Adrenal gland (tissue), 12 donors: ENCODE data around the gene VEGFA. TPM values are rescaled to one million over a fixed set of nuclear protein-coding genes. Genes with fewer than 3 reads are reported as not detected.
"Not testable (repeated sequence)": the region's sequence is repeated elsewhere in the genome, so short reads cannot be mapped to it uniquely, and the experiment has no call there.

Source experiments
- DNase-seq, 7 donors: peaks; one replicate each; pipeline ENCODE4 v3.0.0-alpha.2; 2019 to 2020
- H3K27ac ChIP-seq, 5 donors: fragments of 200-600 bp; sonication (generic) in 4 of 5; 1 replicate in 3 of 5; 2 replicates in 2 of 5; pipeline versions ENCODE4 v1.5.1 to v1.8.0; 2016 to 2020; ENCODE audit warnings: mild to moderate bottlenecking in 1 of 5
- H3K27me3 ChIP-seq: fragments of 200-600 bp; 2 replicates; pipeline ENCODE4 v1.8.0; 2021
- H3K36me3 ChIP-seq, 2 donors: fragments of 200-600 bp; replicated peaks in 1 of 2; 1 replicate in 1 of 2; 2 replicates in 1 of 2; pipeline versions ENCODE4 v1.5.1 to v1.8.0; 2018 to 2022
- H3K4me1 ChIP-seq, 2 donors: fragments of 200-600 bp; replicated peaks in 1 of 2; 1 replicate in 1 of 2; 2 replicates in 1 of 2; pipeline versions ENCODE4 v1.5.1 to v1.8.0; 2018 to 2021
- H3K4me3 ChIP-seq, 4 donors: fragments of 200-600 bp; sonication (generic) in 3 of 4; one replicate each; pipeline ENCODE4 v1.5.1; 2016 to 2018
- H3K9me3 ChIP-seq, 3 donors: fragments of 200-600 bp; sonication (generic) in 1 of 3; replicated peaks in 1 of 3; 1 replicate in 2 of 3; 2 replicates in 1 of 3; pipeline versions ENCODE4 v1.5.1 to v1.8.0; 2016 to 2021
- POLR2A ChIP-seq, 2 donors: fragments of 450-650 bp; IDR thresholded peaks; one replicate each; pipeline ENCODE4 v1.6.1; 2017; ENCODE audit warnings: antibody characterized with exemption in 2 of 2, mild to moderate bottlenecking in 2 of 2, moderate library complexity in 1 of 2
- WGBS, 4 donors: extraction: QIAGEN DNeasy Blood & Tissue Kit in 2 of 4; methylation state at CpG; one replicate each; pipeline versions ENCODE4 v1.1.5 to v1.1.7; 2013 to 2017; 5-methylcytosine and 5-hydroxymethylcytosine counted together
- intact Hi-C, 2 donors: fragments of 100-400 bp; cut with DNase I; formaldehyde crosslinking; loops; one replicate each; pipeline versions ENCODE4 v1.14.1 to v1.15.0; 2022 to 2023
- polyA plus RNA-seq, 3 donors: library from polyadenylated mRNA; stranded (reverse); fragments of 200-250 nt in 2 of 3; fragments of 350-450 nt in 1 of 3; fragmentation: Illumina TruSeq in 1 of 3; extraction: RNeasy Lipid Tissue Mini Kit (QIAGEN cat#74804) in 1 of 3; gene quantifications; one replicate each; pipeline ENCODE4 v1.2.3, GENCODE V29; 2013 to 2014
- total RNA-seq, 9 donors: library from RNA; depleted of rRNA in 4 of 9; stranded (reverse); fragments of >200 nt in 4 of 9; fragments of 120-200 nt in 1 of 9; fragmentation: NEBNext Ultra II Directional in 1 of 9; extraction: Animal tissue kit (Norgen Biotek cat#: 25700) in 1 of 9; gene quantifications; one replicate each; pipeline versions ENCODE4 v1.1.0 to v1.2.4, GENCODE V29; 2013 to 2023
- TF ChIP-seq, protein P1 (sequence below), 6 experiments: fragments of 450-650 bp in 4 of 6; fragments of 200-600 bp in 2 of 6; sonication (generic) in 1 of 6; IDR thresholded peaks; 1 replicate in 5 of 6; 2 replicates in 1 of 6; pipeline versions ENCODE4 v1.5.1 to v1.8.0; 2016 to 2021; ENCODE audit warnings: antibody characterized with exemption in 6 of 6, mild to moderate bottlenecking in 2 of 6, moderate library complexity in 1 of 6
- donor health status: healthy with polysubstance abuse.
- donor health status: Bipolar disorder and iron deficiency.
- donor health status: DM: yes; HTN: yes; CAD: no.
- donor health status: DM: no; HTN: no; CAD: no.
- donor health status: DM: no; HTN: no; CAD: no.
- donor health status: DM: yes; HTN: yes; CAD: no.

The VEGFA gene
- total and polyA plus RNA-seq, 12 donors: 31.5 to 343 (median 101) TPM

DNA sequence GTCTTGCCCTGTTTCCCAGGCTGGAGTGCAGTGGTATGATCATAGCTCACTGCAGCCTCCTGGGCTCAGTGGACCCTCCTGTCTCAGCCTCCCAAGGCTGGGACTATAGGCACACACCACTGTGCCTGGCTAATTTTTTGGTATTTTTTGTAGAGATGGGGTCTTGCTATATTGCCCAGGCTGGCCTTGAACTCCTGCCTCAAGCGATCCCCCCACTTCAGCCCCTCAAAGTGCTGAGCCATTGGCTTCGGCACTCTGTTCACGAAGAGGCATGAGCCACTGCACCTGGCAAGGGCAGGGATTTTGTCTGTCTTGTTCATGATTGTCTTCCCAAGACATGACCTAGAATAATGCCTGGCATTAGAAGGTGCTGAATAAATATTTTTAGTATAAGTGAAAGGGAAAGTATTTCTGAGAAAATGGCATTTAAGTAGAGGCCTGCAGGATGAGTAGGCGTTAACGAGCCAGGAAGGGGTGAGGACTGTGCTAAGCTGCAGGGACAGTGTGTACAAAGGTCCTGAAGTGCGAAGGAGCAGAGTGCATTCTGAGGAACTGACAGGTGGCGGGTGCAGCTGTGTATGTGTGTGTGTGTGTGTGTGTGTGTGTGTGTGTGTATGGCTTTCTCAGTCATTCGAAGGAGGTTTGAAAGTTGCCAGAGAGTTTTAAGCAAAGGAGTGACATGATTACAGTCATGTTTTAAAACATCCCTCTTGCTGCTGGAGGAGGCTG lies 43.0 kb downstream of the VEGFA start:
- WGBS, 4 donors: 60 to 73% (median 69%) methylated on average over 8 of the region's 8 CpGs
- Histone ChIP-seq H3K27ac (no peak overlapping the region), H3K4me3 (no peak overlapping the region), H3K9me3 (no peaks in the 10 kb centered on the region), H3K4me1 (no peaks in the 10 kb centered on the region), H3K36me3 (no peaks in the 10 kb centered on the region), H3K27me3 (no peaks in the 10 kb centered on the region)
- DNase-seq: no peak
- intact Hi-C loops: no loop called here
- TF ChIP-seq, protein P1, sequence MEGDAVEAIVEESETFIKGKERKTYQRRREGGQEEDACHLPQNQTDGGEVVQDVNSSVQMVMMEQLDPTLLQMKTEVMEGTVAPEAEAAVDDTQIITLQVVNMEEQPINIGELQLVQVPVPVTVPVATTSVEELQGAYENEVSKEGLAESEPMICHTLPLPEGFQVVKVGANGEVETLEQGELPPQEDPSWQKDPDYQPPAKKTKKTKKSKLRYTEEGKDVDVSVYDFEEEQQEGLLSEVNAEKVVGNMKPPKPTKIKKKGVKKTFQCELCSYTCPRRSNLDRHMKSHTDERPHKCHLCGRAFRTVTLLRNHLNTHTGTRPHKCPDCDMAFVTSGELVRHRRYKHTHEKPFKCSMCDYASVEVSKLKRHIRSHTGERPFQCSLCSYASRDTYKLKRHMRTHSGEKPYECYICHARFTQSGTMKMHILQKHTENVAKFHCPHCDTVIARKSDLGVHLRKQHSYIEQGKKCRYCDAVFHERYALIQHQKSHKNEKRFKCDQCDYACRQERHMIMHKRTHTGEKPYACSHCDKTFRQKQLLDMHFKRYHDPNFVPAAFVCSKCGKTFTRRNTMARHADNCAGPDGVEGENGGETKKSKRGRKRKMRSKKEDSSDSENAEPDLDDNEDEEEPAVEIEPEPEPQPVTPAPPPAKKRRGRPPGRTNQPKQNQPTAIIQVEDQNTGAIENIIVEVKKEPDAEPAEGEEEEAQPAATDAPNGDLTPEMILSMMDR (IDR thresholded peaks at IDR 0.05): no peak
- TF ChIP-seq POLR2A (IDR thresholded peaks at IDR 0.05): no peak

DNA sequence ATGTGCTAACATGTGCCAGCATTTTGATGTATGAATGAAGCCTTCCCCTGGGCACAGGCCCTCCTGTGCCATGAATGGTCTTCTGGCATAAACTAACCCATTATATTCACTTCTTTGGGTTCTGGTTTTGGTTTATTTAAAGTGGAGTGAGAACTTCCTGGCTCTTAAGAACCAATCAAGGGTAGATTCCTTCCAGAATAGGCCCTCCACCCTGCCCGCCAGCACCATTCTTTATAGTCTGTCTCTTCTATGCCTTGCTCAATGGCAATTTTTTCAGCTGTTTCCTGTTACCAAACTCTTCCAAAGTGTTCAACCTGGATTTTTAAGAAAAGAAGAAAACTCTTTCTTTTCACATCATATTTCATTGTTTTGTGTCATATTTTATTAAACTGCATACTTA lies 44.1 kb downstream of the VEGFA start:
- no peaks in the 10 kb centered on the region for H3K36me3 ChIP-seq
- 87 to 100% (median 92%) methylated on average over 1 of the region's 1 CpG for WGBS, 4 donors
- no peaks in the 10 kb centered on the region for H3K4me1 ChIP-seq
- H3K9me3 ChIP-seq: no peaks in the 10 kb centered on the region
- no peak overlapping the region for H3K4me3 ChIP-seq
- TF ChIP-seq, protein P1 (IDR thresholded peaks at IDR 0.05): no peak
- TF ChIP-seq POLR2A (IDR thresholded peaks at IDR 0.05): no peak
- intact Hi-C loops: no loop called here
- DNase-seq: no peak
- no peaks in the 10 kb centered on the region for H3K27me3 ChIP-seq
- H3K27ac ChIP-seq: no peak overlapping the region

DNA sequence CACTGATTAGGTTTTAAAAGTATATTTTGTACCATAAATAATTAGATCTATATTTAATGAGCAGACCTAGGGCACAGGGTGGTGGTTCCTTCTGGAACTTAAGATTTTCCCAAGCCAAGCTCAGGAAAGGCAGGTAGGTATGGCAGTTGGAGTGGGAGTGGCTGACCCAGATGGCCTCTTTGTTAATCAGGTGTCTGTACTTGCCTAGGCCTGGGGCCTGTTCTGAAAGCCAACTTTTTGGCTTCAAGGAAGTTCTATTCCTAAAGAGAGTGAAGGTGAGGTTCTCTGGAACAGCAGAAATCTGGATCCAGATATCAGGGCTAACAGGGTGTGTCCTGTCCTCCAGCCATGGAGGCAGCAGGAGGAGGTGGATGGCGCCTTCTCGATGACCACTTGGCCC lies 44.9 kb downstream of the VEGFA start:
- Histone ChIP-seq H3K4me1 (no peaks in the 10 kb centered on the region), H3K4me3 (no peak overlapping the region), H3K27me3 (no peaks in the 10 kb centered on the region), H3K36me3 (no peaks in the 10 kb centered on the region), H3K9me3 (no peaks in the 10 kb centered on the region), H3K27ac (no peak overlapping the region)
- TF ChIP-seq, protein P1 (IDR thresholded peaks at IDR 0.05): no peak
- no peak for TF ChIP-seq POLR2A (IDR thresholded peaks at IDR 0.05)
- DNase-seq: no peak
- intact Hi-C loops: no loop called here
- WGBS, 4 donors: 42 to 50% (median 46%) methylated on average over 2 of the region's 2 CpGs

DNA sequence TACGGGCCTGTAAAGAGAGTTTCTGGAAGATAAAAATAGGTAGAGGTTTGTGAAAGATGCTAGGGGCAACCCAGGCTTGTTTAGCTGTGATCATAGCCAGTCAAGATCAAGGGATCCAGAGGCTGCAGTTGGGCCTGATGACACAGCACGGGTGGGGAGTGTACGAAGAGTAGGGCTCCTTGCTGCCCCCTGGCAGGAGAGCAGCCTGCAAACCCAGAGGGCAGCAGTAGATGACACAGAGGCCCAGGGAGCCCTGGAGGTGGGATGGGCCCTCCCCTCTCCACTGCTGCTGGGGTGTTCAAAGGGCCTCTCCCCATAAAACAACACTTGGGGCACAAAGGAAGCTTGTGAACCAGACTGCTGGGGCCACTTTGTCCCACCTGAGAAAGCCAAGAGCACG lies 47.2 kb downstream of the VEGFA start:
- H3K9me3 ChIP-seq: no peaks in the 10 kb centered on the region
- H3K4me3 ChIP-seq: no peak overlapping the region
- no peaks in the 10 kb centered on the region for H3K27me3 ChIP-seq
- intact Hi-C loops: no loop called here
- no peak overlapping the region for H3K27ac ChIP-seq
- no peak for TF ChIP-seq POLR2A (IDR thresholded peaks at IDR 0.05)
- TF ChIP-seq, protein P1 (IDR thresholded peaks at IDR 0.05): peak in 5 of 6 experiments; percentile 19 to 52 (median 40)
- H3K36me3 ChIP-seq: no peaks in the 10 kb centered on the region
- whole genome bisulfite sequencing, 4 donors: 51 to 62% (median 57%) methylated on average over 4 of the region's 4 CpGs
- DNase-seq: peak in 6 of 7 donors; percentile 55 to 80 (median 71)
- no peaks in the 10 kb centered on the region for H3K4me1 ChIP-seq

DNA sequence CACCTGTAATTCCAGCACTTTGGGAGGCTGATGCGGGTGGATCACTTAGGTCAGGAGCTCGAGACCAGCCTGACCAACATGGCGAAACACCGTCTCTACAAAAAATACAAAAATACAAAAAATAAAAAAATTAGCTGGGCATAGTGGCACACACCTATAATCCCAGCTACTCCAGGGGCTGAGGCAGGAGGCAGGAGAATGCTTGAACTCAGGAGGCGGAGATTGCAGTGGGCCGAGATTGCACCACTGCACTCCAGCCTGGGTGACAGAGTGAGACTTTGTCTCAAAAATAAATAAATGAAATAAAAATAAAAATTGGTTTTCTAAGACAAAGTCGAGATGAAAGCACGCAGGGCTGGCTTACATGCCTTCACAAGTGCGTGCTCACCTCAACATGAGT lies 49.0 kb downstream of the VEGFA start:
- H3K27me3 ChIP-seq, H3K36me3 ChIP-seq, H3K4me1 ChIP-seq, intact Hi-C loops, DNase-seq, H3K27ac ChIP-seq, H3K9me3 ChIP-seq, H3K4me3 ChIP-seq: not testable (repeated sequence)
- 93 to 95% (median 93%) methylated on average over 9 of the region's 9 CpGs for WGBS, 4 donors
